K562 (cell line): Measurements from ENCODE around the gene RUVBL2. TPM values are rescaled to one million over a fixed set of nuclear protein-coding genes. Genes with fewer than 3 reads are reported as not detected.

Source experiments
- CBFB ChIP-seq: sonication (generic); formaldehyde crosslinking; IDR thresholded peaks from 2 replicates; pipeline ENCODE4 v1.4.0; 2020; ENCODE audit warnings: mild to moderate bottlenecking, missing genetic modification reagents
- GTF3C2 ChIP-seq: IDR thresholded peaks from 3 replicates; pipeline ENCODE4 v1.6.1; 2011; ENCODE audit warnings: borderline replicate concordance, mild to moderate bottlenecking, moderate library complexity; ENCODE audit not compliant: insufficient read length; ENCODE audit errors: extremely low read depth
- HMG20A ChIP-seq: fragments of 450-650 bp; formaldehyde crosslinking; conservative IDR thresholded peaks from 2 replicates; pipeline ENCODE4 v1.4.0; 2020; ENCODE audit warnings: mild to moderate bottlenecking, mixed read lengths
- IRF2 ChIP-seq: sonication (generic); formaldehyde crosslinking; IDR thresholded peaks from 2 replicates; pipeline ENCODE4 v1.8.1; 2022; ENCODE audit warnings: mild to moderate bottlenecking, missing genetic modification reagents
- KLF13 ChIP-seq: fragments of 450-650 bp; IDR thresholded peaks from 2 replicates; pipeline ENCODE4 v1.6.1; 2016; ENCODE audit warnings: missing genetic modification characterization, low read depth, mild to moderate bottlenecking, missing compliant biosample characterization, moderate library complexity, borderline replicate concordance
- MYBL2 ChIP-seq, 2 experiments: fragments of 450-650 bp in 1 of 2; sonication (generic) in 1 of 2; formaldehyde crosslinking in 1 of 2; IDR thresholded peaks; 2 replicates each; pipeline versions ENCODE4 v1.6.1 to v1.8.1; 2017 to 2022; ENCODE audit warnings: borderline replicate concordance in 1 of 2, inconsistent platforms in 1 of 2, low read depth in 1 of 2, mild to moderate bottlenecking in 1 of 2, missing genetic modification reagents in 1 of 2, moderate library complexity in 1 of 2
- POLR3A ChIP-seq: IDR thresholded peaks from 2 replicates; pipeline ENCODE4 v1.6.1; 2011; ENCODE audit warnings: borderline replicate concordance, mild to moderate bottlenecking, moderate library complexity; ENCODE audit not compliant: insufficient read length, insufficient read depth; ENCODE audit errors: extremely low read depth
- PTBP1 ChIP-seq: fragments of 200-400 bp; formaldehyde crosslinking; IDR thresholded peaks from 2 replicates; pipeline ENCODE4 v1.6.1; 2017; ENCODE audit warnings: low read depth, low read length
- RBM15 ChIP-seq: fragments of 200-400 bp; formaldehyde crosslinking; IDR thresholded peaks from 2 replicates; pipeline ENCODE4 v1.6.1; 2018; ENCODE audit warnings: mild to moderate bottlenecking, low read length, moderate library complexity; ENCODE audit not compliant: insufficient read depth
- TRIM28 ChIP-seq: fragments of 450-650 bp; IDR thresholded peaks from 2 replicates; pipeline ENCODE4 v1.6.1; 2017
- ZNF318 ChIP-seq, 2 experiments: fragments of 450-650 bp; IDR thresholded peaks; 2 replicates each; pipeline ENCODE4 v1.6.1; 2016; ENCODE audit warnings: mild to moderate bottlenecking in 2 of 2, borderline replicate concordance in 1 of 2, low read depth in 1 of 2, moderate library complexity in 1 of 2
- ZNF740 ChIP-seq, 3 experiments: fragments of 200-800 bp in 1 of 3; sonication (Bioruptor generic) in 1 of 3; sonication (generic) in 1 of 3; formaldehyde crosslinking in 1 of 3; IDR thresholded peaks; 2 replicates each; pipeline versions ENCODE4 v1.6.1 to v1.8.0; 2016 to 2022; ENCODE audit warnings: mild to moderate bottlenecking in 2 of 3, missing compliant biosample characterization in 2 of 3, missing genetic modification characterization in 2 of 3, missing genetic modification reagents in 1 of 3
- polyA plus RNA-seq, 8 experiments: library from polyadenylated mRNA; depleted of rRNA in 4 of 8; stranded (reverse) in 5 of 8; unstranded in 3 of 8; fragments of >200 nt; fragmentation: Nextera tagmentation in 2 of 8; fragmentation: Illumina TruSeq in 1 of 8; extraction: Ambion mirVana in 2 of 8; extraction: Trizol in 1 of 8; gene quantifications; 2 replicates each; pipeline versions ENCODE4 v1.2.1 to v1.2.3, GENCODE V29; 2011 to 2014; ENCODE audit warnings: inconsistent platforms in 1 of 8, missing spikeins in 1 of 8
- total RNA-seq, 7 experiments: library from RNA; depleted of rRNA in 6 of 7; stranded (reverse); fragments of >200 nt in 6 of 7; fragmentation: Illumina TruSeq in 2 of 7; extraction: Trizol in 2 of 7; gene quantifications; 2 replicates each; pipeline versions ENCODE4 v1.2.1 to v1.2.3, GENCODE V29; 2011 to 2021; ENCODE audit warnings: low replicate concordance in 1 of 7

RUVBL2 gene
- total and polyA plus RNA-seq, 9 of the 15 experiments (the other 6 are each of a cell fraction or from before 2014, with no cell fraction given), result 71.4 to 453 (median 237) TPM

GRCh38 chr19:48962029-48962848 is 31.4 kb upstream of the RUVBL2 start (continued):
- no peak for TF ChIP-seq HMG20A (CRISPR knock-in tag)
- TF ChIP-seq ZNF740 (CRISPR knock-in tag; IDR thresholded peaks at IDR 0.05), result peak; percentile 69; the same call in 1 of the 2 replicates
- TF ChIP-seq ZNF740 (tag; IDR thresholded peaks at IDR 0.05), result no peak; a peak in 1 of 4 replicates
- TF ChIP-seq CBFB (CRISPR knock-in tag), result no peak
- no peak for TF ChIP-seq KLF13 (tag)
- peak; percentile 39; the same call in 1 of the 2 replicates for TF ChIP-seq PTBP1
- no peak for TF ChIP-seq RBM15
- TF ChIP-seq POLR3A, result no peak
- TF ChIP-seq ZNF318 (IDR thresholded peaks at IDR 0.05; ENCODE audit: borderline replicate concordance in 1 of 2, low read depth in 1 of 2), result peak in 1 of 2 experiments; percentile 15; a peak in 1 of 4 replicates
- no peak for TF ChIP-seq GTF3C2
- TF ChIP-seq IRF2 (CRISPR knock-in tag), result no peak
- no peak for TF ChIP-seq TRIM28
- no peak for TF ChIP-seq MYBL2 (IDR thresholded peaks at IDR 0.05; ENCODE audit: low read depth)
- TF ChIP-seq MYBL2 (CRISPR knock-in tag; IDR thresholded peaks at IDR 0.05; ENCODE audit: borderline replicate concordance), result no peak
